Epidermal melanocyte (primary cell): ENCODE data around the gene PIP5K1C.
"Not testable (repeated sequence)": the region's sequence is repeated elsewhere in the genome, so short reads cannot be mapped to it uniquely, and the experiment has no call there.

ENCODE experiments used
- DNase-seq: peaks from one replicate; pipeline ENCODE4 v3.0.0; 2011; ENCODE audit warnings: low spot score; ENCODE audit not compliant: insufficient read length

Gene PIP5K1C

GRCh38 chr19:3591876-3592613 lies 108.2 kb downstream of the PIP5K1C start:
- no peak for DNase-seq

GRCh38 chr19:3590991-3591659 lies 109.1 kb downstream of the PIP5K1C start:
- DNase-seq = no peak

- no peak for DNase-seq
Observed at GRCh38 chr19:3589949-3590348, 110.3 kb downstream of the PIP5K1C start.

- DNase-seq = no peak
Observed at GRCh38 chr19:3589439-3589838, 110.8 kb downstream of the PIP5K1C start.

GRCh38 chr19:3586707-3587346 lies 113.4 kb downstream of the PIP5K1C start:
- no peak for DNase-seq

GRCh38 chr19:3586127-3586626 lies 114.1 kb downstream of the PIP5K1C start:
- DNase-seq = no peak

GRCh38 chr19:3585301-3586126 lies 114.8 kb downstream of the PIP5K1C start, which contains the start of gene GIPC3:
TSS of gene GIPC3 (plus strand) at chr19:3585478. CDS start at chr19:3585598, 120 bp downstream.
- no peak for DNase-seq

- DNase-seq = not testable (repeated sequence)
Observed at GRCh38 chr19:3584036-3584802, 116.0 kb downstream of the PIP5K1C start.

- DNase-seq = peak; percentile 4
Observed at GRCh38 chr19:3581792-3582191, 118.5 kb downstream of the PIP5K1C start.
